SKM-1 (cell line): ENCODE results near the gene SORBS2.

ENCODE experiments used
- DNase-seq: peaks from one replicate; lab custom pipeline; 2025; ENCODE audit not compliant: unreplicated experiment; lab: John Stamatoyannopoulos, UW

The SORBS2 gene

GRCh38 chr4:185775792-185776555, 36.0 kb downstream of the SORBS2 start:
- DNase-seq, result no peak

DNA sequence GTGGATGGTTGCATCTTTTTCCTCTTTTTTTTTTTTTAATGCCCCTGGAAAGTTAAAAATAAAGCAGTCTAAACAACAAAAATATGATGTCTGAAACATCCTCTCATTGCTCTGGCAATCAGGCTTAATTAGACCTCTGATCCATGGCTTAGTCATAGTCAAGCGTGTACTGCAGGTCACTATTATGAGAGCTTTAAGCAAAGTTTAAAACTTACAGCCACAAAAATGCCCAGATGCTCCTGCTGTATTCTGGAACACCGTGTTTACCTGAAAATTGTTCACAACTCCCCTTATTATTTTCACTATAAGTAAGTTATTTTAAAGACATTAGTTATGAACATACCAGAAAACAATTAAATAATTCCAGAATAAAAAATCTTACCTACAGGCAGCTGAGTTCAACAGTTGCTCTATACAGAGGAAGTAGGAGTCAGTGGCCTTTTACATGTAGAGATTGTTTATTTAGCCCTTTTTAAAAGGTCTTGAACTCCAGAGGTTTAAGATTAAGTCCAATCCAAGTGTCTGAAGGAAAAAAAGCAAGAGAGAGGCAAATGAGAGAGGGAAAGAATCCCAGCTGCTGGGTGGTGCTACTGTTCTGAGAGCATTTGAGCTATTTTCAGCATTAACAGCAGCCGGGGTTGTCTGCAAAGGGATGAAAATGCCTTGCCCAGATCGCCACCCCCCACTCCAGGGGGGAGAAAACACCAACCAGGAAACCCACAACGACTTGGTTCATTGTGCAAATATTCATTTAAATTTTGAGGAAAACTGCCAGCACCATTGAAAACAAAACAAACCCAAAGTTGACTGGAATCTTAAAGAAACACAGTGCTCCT, 36.9 kb downstream of the SORBS2 start:
- no peak for DNase-seq

DNA sequence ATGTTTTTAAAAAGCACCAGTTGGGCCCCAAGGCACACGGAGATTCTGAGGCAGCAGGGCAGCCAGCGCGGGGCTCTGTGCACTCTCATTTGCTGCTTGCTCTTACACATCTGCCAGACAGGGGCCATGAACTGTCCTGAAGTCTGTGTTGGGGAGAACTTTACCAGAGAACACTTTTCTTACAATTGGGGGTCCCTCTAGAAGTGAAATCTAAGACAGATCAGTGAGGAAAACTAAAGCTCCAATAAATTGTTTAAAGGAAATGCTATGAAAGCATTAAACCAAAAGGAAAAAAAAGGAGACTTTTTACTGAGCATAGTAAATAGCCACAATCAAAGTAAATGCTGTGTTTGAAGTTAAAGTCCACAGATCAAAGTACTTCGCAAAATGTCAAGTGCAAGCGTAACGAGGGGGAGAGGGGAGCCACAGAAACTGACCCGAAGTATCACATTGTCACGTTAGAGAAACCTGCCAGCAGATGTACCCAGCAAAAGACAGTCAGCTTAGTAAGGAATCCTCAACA, 37.8 kb downstream of the SORBS2 start:
- DNase-seq, result no peak

DNA sequence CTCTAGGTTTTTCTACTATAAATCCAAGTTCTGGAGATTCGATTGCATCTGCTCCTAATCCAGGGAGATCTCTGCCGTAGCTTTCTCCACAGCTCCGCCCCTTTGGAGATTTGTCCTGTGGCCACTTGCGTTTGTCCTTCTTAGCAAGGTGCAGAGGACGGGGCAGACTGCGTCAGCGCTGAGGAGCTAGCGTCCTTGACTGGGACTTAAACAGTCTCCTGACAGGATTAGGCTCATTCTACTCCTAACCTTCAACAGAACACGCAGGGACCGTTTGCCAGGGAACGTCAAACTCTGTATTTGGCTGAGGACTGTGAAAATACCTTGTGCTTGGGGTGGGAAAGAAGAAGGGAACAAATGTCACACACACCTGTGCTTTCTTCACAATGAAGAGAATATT, 38.6 kb downstream of the SORBS2 start:
- DNase-seq, result no peak

DNA sequence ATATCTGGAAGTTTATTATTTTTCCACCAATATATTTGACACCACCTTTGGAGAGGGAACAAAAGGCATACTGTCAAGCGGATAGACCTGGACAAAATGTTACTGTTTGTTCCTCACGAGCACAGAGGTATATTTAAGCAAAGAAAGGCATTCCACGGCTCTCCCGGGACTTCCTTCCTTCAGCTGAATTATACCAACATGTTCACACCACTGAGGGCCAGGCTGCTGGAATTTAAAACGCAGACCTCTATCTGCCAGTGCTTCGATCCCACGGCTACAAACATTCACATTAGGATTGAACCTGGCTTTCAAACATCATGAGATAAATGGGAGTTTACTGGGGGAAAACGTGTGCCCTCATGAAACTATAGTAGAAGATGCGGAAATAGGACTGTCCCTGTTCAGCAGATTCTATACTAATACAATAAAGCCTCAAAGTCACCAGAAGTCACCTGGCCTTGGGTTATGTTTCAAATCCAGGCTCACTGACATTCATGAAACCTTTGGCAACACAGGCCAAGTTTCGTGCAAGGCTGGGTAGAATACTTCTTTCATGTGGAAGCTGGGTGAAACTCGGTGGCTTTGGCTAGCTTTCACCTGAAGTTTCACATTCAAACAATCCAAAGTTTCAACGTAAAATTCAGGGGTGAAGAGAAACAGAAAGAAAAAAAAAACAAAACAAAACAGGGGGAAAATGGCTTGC, 39.5 kb downstream of the SORBS2 start:
- DNase-seq, result no peak

- DNase-seq, result no peak
Observed at GRCh38 chr4:185771711-185772390, 40.1 kb downstream of the SORBS2 start.

DNA sequence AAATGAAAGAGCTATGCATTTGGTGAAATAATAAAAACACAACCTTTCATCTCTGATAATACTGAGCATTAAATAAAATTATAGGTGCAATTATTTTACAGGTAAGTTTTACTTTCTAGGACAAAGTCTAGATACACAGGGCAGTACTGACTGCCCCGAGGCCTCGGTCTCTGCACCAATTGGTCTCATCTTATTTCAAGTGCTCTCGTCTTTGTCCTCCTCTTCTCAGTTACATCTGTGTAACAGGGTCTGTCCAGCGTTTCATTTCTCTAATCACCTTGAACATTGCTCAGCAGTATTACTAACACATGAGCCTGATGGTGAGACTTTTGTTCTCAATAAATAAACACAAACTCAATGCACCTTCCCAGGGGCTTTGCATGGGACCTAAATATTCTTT, 44.5 kb downstream of the SORBS2 start:
- no peak for DNase-seq

- no peak for DNase-seq
Observed at GRCh38 chr4:185764876-185765275, 47.1 kb downstream of the SORBS2 start.

- DNase-seq, result no peak
Observed at GRCh38 chr4:185761352-185762235, 50.4 kb downstream of the SORBS2 start.

DNA sequence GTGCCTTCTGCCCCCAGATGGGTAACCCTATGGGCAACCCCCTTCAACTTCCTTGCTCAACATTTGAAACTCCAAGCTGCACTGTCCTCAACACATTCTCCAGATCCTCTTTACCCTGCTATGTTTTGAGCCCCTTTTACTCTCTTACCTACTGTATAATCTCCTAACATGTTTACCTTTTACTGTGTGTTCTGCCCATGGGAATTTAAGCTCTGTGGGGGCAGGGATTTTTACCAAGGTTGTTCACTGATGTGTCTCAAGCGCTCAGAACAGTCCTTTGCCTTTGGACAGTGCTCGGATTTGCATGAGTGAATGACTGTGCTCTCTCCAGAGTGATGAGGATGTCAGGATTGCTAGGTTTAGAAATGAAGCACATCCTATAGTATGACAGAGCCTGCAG, 53.2 kb downstream of the SORBS2 start:
- DNase-seq, result no peak

- no peak for DNase-seq
Observed at GRCh38 chr4:185755451-185755850, 56.5 kb downstream of the SORBS2 start.

- no peak for DNase-seq
Observed at GRCh38 chr4:185754961-185755360, 57.0 kb downstream of the SORBS2 start.

GRCh38 chr4:185752872-185753271, 59.1 kb downstream of the SORBS2 start:
- DNase-seq, result no peak

- no peak for DNase-seq
Observed at GRCh38 chr4:185749858-185750257, 62.1 kb downstream of the SORBS2 start.

DNA sequence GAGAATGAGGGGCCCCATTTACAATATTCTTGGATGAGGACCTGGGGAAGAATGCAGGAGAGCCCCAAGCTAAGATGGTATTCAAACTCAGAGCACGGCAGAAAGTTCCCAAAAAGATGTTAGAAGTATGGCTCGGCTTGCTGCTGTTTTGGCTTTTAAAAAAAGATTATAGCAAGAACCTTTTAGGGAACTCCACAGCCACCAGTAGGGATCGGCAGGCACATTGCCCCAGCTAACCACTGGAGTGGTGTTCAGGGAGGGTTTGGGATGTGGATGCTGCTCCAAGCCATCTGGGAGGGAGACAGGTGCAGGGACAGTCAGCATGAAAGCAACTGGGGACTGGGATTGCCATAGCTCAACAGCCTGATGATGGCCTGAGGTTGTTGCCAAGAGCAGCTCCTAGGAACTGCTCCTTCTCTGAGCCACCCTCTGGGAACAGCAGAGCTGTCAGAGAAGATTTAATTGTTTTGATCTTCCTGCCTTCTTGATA, 63.0 kb downstream of the SORBS2 start:
- DNase-seq, result no peak

DNA sequence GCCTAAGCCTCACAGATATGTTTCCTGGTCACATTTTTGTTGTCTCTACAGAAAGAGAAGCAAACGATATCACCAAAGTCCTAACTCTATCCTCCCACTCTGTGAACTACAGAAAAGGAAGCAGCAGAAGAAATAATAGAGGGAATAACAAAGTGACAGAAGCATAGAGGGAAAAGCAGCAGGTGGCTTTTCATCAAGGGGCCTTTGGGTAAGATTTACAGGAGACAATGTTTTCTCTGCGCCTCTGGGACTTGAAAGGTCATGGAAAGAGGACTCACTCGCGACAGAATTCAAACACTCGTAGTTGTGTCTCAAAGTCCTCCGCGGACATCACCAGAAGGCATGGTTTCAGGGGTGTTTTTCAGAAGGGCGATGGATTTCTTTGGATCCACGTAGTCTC, 66.1 kb downstream of the SORBS2 start:
- DNase-seq, result no peak

GRCh38 chr4:185744946-185745345, 67.0 kb downstream of the SORBS2 start:
- DNase-seq, result no peak

GRCh38 chr4:185744488-185744862, 67.5 kb downstream of the SORBS2 start:
- DNase-seq, result no peak

DNA sequence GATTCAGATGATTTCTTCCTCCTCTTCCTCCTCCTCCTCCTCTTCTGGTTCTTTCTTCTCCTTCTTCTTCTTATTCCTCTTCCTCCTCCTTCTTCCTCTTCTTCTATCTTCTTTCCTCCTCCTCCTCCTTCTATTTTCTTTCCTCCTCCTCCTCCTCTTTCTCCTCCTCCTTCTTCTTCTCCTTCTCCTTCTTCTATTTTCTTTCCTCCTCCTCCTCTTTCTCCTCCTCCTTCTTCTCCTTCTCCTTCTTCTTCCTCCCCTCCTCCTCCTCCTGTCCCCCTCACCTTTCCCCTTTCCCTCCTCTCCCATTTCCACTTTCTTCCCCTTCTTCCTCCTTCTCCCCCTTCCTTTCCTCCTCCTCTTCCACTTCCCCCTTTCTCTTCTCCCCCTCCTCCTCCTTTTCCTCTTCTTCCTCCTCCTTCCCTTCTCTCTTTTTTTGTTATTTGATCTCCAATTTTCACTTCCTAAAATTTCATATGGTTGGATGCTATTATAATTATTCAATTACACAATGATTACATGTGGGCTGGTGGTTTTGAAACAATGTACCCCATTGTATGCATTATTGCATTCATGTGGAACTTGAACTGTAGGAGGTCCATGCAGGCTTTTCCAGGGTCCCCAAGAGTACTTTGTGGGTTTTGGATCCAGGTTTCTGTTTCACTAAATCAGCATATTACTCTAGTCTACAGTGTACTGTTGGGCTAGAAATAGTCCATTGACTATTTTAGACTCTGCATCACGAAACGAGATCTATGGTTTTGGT, 68.1 kb downstream of the SORBS2 start:
- no peak for DNase-seq
